ENCODE results near the gene RAB36.

RAB36 gene

DNA sequence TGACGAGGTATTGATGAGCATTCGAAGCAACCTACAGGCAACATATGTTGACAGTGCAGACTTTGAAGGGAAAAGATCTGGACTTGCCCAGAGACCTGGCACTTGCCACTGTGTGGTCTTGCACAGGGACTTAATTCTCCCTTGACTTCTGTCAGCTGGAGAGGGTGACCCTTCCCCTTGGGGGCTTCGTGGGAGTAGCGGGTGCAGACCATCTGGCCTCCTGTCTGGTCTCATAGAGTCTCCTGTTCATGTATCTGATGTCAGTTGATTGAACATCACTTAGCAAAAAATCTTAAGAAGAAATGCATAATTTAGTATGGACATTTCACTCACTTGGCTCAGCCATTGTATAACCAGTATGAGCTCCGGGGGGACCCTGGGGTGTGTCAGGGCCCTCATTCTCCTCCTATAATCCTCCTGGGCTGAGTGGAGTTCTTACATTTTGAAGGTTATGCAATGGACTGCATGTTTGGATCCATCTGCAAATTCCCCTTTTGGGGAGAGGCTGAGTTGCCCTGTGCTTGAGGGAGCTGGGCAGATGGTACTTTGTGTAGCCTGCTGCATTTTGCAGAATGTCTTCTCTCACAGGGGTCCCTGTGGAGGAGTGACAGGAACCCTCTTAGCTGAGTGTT lies 48.0 kb downstream of the RAB36 start:
- H3K27ac ChIP-seq (ENCODE audit: low read length) = no peak overlapping the region
- H4K20me1 ChIP-seq (ENCODE audit: insufficient read depth, low read length) = peaks cover 75% of the 10 kb centered on the region
- no peaks in the 10 kb centered on the region for H3K9me2 ChIP-seq (replicated peaks; ENCODE audit: insufficient read depth, low read length)
- H3K27me3 ChIP-seq (replicated peaks; ENCODE audit: insufficient read depth, low read length) = no peaks in the 10 kb centered on the region
- H3K36me3 ChIP-seq (replicated peaks; ENCODE audit: insufficient read depth, low read length) = peaks cover 5% of the 10 kb centered on the region; the same call in 1 of the 2 replicates
- no peak overlapping the region for H3K4me3 ChIP-seq (ENCODE audit: low read length)
- H3F3A ChIP-seq (ENCODE audit: insufficient read depth, low read length) = peaks cover 3% of the 10 kb centered on the region; the same call in 1 of the 2 replicates
- TF ChIP-seq, protein P1, sequence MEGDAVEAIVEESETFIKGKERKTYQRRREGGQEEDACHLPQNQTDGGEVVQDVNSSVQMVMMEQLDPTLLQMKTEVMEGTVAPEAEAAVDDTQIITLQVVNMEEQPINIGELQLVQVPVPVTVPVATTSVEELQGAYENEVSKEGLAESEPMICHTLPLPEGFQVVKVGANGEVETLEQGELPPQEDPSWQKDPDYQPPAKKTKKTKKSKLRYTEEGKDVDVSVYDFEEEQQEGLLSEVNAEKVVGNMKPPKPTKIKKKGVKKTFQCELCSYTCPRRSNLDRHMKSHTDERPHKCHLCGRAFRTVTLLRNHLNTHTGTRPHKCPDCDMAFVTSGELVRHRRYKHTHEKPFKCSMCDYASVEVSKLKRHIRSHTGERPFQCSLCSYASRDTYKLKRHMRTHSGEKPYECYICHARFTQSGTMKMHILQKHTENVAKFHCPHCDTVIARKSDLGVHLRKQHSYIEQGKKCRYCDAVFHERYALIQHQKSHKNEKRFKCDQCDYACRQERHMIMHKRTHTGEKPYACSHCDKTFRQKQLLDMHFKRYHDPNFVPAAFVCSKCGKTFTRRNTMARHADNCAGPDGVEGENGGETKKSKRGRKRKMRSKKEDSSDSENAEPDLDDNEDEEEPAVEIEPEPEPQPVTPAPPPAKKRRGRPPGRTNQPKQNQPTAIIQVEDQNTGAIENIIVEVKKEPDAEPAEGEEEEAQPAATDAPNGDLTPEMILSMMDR (IDR thresholded peaks at IDR 0.05; ENCODE audit: low read length) = no peak
- TF ChIP-seq EZH2 (optimal IDR thresholded peaks at IDR 0.05; ENCODE audit: low read depth, low read length) (no peak), EZH2phosphoT487 (IDR thresholded peaks at IDR 0.05; ENCODE audit: low read length) (no peak)
- H3K4me2 ChIP-seq (ENCODE audit: low read depth, low read length) = no peak overlapping the region
- no peaks in the 10 kb centered on the region for H3K9me3 ChIP-seq (replicated peaks; ENCODE audit: insufficient read depth, low read length)
- DNase-seq = no peak
- H2AFZ ChIP-seq (ENCODE audit: low read length) = no peak overlapping the region
- H3K79me2 ChIP-seq (ENCODE audit: low read length) = peaks cover 100% of the 10 kb centered on the region
- no peaks in the 10 kb centered on the region for H3K4me1 ChIP-seq (ENCODE audit: low read length)
- no peak overlapping the region for H3K9ac ChIP-seq (ENCODE audit: low read length)

GRCh38 chr22:23193882-23194281 lies 48.6 kb downstream of the RAB36 start:
- Histone ChIP-seq H3K4me2 (ENCODE audit: low read depth, low read length) (no peak overlapping the region), H3K79me2 (ENCODE audit: low read length) (peaks cover 100% of the 10 kb centered on the region), H3K9me2 (replicated peaks; ENCODE audit: insufficient read depth, low read length) (no peaks in the 10 kb centered on the region), H3K9me3 (replicated peaks; ENCODE audit: insufficient read depth, low read length) (no peaks in the 10 kb centered on the region), H3K36me3 (replicated peaks; ENCODE audit: insufficient read depth, low read length) (peaks cover 6% of the 10 kb centered on the region; the same call in 1 of the 2 replicates), H2AFZ (ENCODE audit: low read length) (no peak overlapping the region), H3K4me1 (ENCODE audit: low read length) (no peaks in the 10 kb centered on the region), H4K20me1 (ENCODE audit: insufficient read depth, low read length) (peaks cover 76% of the 10 kb centered on the region), H3K27me3 (replicated peaks; ENCODE audit: insufficient read depth, low read length) (no peaks in the 10 kb centered on the region), H3K4me3 (ENCODE audit: low read length) (no peak overlapping the region), H3K27ac (ENCODE audit: low read length) (no peak overlapping the region), H3K9ac (ENCODE audit: low read length) (no peak overlapping the region), H3F3A (ENCODE audit: insufficient read depth, low read length) (peaks cover 3% of the 10 kb centered on the region; the same call in 1 of the 2 replicates)
- TF ChIP-seq EZH2phosphoT487 (IDR thresholded peaks at IDR 0.05; ENCODE audit: low read length) = no peak
- TF ChIP-seq, protein P1 (IDR thresholded peaks at IDR 0.05; ENCODE audit: low read length) = no peak
- no peak for TF ChIP-seq EZH2 (optimal IDR thresholded peaks at IDR 0.05; ENCODE audit: low read depth, low read length)
- no peak for DNase-seq

DNA sequence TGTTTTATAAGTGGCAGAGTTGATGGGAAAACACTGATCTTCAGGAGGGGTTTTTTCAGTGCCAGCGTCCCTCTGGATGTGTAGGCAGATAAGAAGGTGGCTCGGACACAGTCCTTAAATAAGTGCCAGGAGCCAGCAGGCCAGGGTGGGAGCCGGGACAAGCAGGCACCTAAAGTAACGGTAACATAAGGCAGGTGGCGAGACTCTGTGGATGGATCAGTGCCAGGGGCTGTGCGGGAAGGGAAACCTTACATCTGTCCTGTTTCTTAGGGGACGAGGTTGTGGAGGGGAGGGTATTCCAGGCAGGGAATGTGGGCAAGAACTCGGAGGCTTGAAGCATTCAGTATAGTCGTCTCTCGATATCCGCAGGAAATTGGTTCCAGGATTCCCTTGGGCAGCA lies 50.9 kb downstream of the RAB36 start:
- TF ChIP-seq EZH2phosphoT487 (IDR thresholded peaks at IDR 0.05; ENCODE audit: low read length) = no peak
- TF ChIP-seq, protein P1 (IDR thresholded peaks at IDR 0.05; ENCODE audit: low read length) = no peak
- no peak for DNase-seq
- Histone ChIP-seq H3F3A (ENCODE audit: insufficient read depth, low read length) (peaks cover 3% of the 10 kb centered on the region; the same call in 1 of the 2 replicates), H4K20me1 (ENCODE audit: insufficient read depth, low read length) (peaks cover 79% of the 10 kb centered on the region), H3K4me2 (ENCODE audit: low read depth, low read length) (no peak overlapping the region), H3K27ac (ENCODE audit: low read length) (no peak overlapping the region), H3K79me2 (ENCODE audit: low read length) (peaks cover 100% of the 10 kb centered on the region), H3K4me1 (ENCODE audit: low read length) (no peaks in the 10 kb centered on the region), H3K27me3 (replicated peaks; ENCODE audit: insufficient read depth, low read length) (no peaks in the 10 kb centered on the region), H3K36me3 (replicated peaks; ENCODE audit: insufficient read depth, low read length) (peaks cover 7% of the 10 kb centered on the region; the same call in 1 of the 2 replicates), H3K4me3 (ENCODE audit: low read length) (no peak overlapping the region), H2AFZ (ENCODE audit: low read length) (no peak overlapping the region), H3K9me3 (replicated peaks; ENCODE audit: insufficient read depth, low read length) (no peaks in the 10 kb centered on the region), H3K9me2 (replicated peaks; ENCODE audit: insufficient read depth, low read length) (no peaks in the 10 kb centered on the region), H3K9ac (ENCODE audit: low read length) (no peak overlapping the region)
